ENCODE data around the gene MCCC1.

The MCCC1 gene

DNA sequence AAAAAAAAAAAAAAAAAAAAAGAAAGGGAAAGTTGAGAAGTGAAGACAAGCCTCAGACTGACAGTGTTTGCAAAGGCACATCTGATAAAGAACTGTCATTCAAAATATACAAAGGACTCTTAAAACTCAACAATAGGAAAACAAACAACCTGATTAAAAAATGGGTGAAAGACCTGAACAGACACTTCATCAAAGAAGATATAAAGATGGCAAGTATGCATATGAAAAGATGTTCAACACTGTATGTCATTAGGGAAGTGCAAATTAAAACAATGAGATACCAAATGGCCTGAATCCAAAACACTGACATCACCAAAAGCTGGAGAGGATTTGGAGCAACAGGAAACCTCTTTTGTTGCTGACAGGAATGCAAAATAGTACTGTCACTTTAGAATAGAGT is 48.6 kb downstream of the MCCC1 start (continued):
- TF ChIP-seq HOXA7 (CRISPR knock-in tag; IDR thresholded peaks at IDR 0.05; ENCODE audit: borderline replicate concordance) (no peak), TCF7L2 (IDR thresholded peaks at IDR 0.05; ENCODE audit: borderline replicate concordance, low read depth, low read length) (no peak), PRDM6 (tag by site-specific recombination; IDR thresholded peaks at IDR 0.05) (no peak), ZNF837 (tag by site-specific recombination; IDR thresholded peaks at IDR 0.05) (no peak), ELK4 (IDR thresholded peaks at IDR 0.05; ENCODE audit: borderline replicate concordance, low read depth, low read length) (no peak), PBX3 (CRISPR knock-in tag; IDR thresholded peaks at IDR 0.05) (no peak), GLI2 (tag by site-specific recombination; IDR thresholded peaks at IDR 0.05; ENCODE audit: borderline replicate concordance, low read depth) (no peak)

GRCh38 chr3:183046883-183047282 is 52.4 kb downstream of the MCCC1 start:
- ChIA-PET CTCF (interaction anchor here (0.8 kb wide), 1 partner anchor 76 kb away, joined by 3 read pairs; no protein-coding TSS in a partner anchor), POLR2A (no interaction called here)
- no peak overlapping the region for H3K27ac ChIP-seq (ENCODE audit: extremely low read depth, low read depth, low read length)
- peaks cover 0 to 36% of the 10 kb centered on the region in 2 experiments; a peak in 2 of 3 replicates for H3K36me3 ChIP-seq (ENCODE audit: control insufficient read depth in 2 of 2, insufficient read depth in 1 of 2, low read length in 2 of 2)
- TF ChIP-seq ZNF184 (tag by site-specific recombination; IDR thresholded peaks at IDR 0.05) (no peak), ZBTB20 (tag by site-specific recombination; IDR thresholded peaks at IDR 0.05) (no peak), SALL2 (tag by site-specific recombination; IDR thresholded peaks at IDR 0.05; ENCODE audit: borderline replicate concordance) (no peak), ZNF510 (tag by site-specific recombination; IDR thresholded peaks at IDR 0.05; ENCODE audit: insufficient replicate concordance) (no peak), AEBP2 (tag by site-specific recombination; IDR thresholded peaks at IDR 0.05; ENCODE audit: borderline replicate concordance) (no peak), ZNF433 (tag by site-specific recombination; IDR thresholded peaks at IDR 0.05; ENCODE audit: low read depth) (no peak), YY1 (tag by site-specific recombination; IDR thresholded peaks at IDR 0.05) (no peak)
- no peaks in the 10 kb centered on the region for H3K4me1 ChIP-seq (ENCODE audit: control insufficient read depth, insufficient read depth, low read length)
- H3K9me3 ChIP-seq (ENCODE audit: control insufficient read depth, insufficient read depth, low read depth, low read length) = no peaks in the 10 kb centered on the region
- no peak overlapping the region for H3K4me3 ChIP-seq (ENCODE audit: low read depth, low read length)

GRCh38 chr3:183044547-183045229 is 54.6 kb downstream of the MCCC1 start:
- Histone ChIP-seq H3K9me3 (ENCODE audit: control insufficient read depth, insufficient read depth, low read depth, low read length) (no peaks in the 10 kb centered on the region), H3K4me3 (ENCODE audit: low read depth, low read length) (no peak overlapping the region), H3K27ac (ENCODE audit: extremely low read depth, low read depth, low read length) (no peak overlapping the region), H3K4me1 (ENCODE audit: control insufficient read depth, insufficient read depth, low read length) (no peaks in the 10 kb centered on the region), H3K36me3 (ENCODE audit: control insufficient read depth in 2 of 2, insufficient read depth in 1 of 2, low read length in 2 of 2) (peaks cover 0 to 28% of the 10 kb centered on the region in 2 experiments; a peak in 2 of 3 replicates)
- CTCF ChIA-PET = no interaction called here
- POLR2A ChIA-PET = no interaction called here
- no peak for TF ChIP-seq ZNF114 (tag by site-specific recombination; IDR thresholded peaks at IDR 0.05)
- TF ChIP-seq REST (tag by site-specific recombination; IDR thresholded peaks at IDR 0.05) = no peak
- TF ChIP-seq ZNF2 (tag by site-specific recombination; IDR thresholded peaks at IDR 0.05) = no peak
